NB4 (cell line): ENCODE data around the gene DLX2.

Experiments used
- CTCF ChIP-seq: IDR thresholded peaks from one replicate; pipeline ENCODE4 v1.5.1; 2012; ENCODE audit warnings: low read depth, low read length
- MAX ChIP-seq: IDR thresholded peaks from 2 replicates; pipeline ENCODE4 v1.6.1; 2011; ENCODE audit warnings: low read depth, low read length
- MYC ChIP-seq: IDR thresholded peaks from 2 replicates; pipeline ENCODE4 v1.6.1; 2011; ENCODE audit warnings: low read depth, low read length
- POLR2A ChIP-seq: IDR thresholded peaks from 2 replicates; pipeline ENCODE4 v1.6.1; 2011; ENCODE audit warnings: mild to moderate bottlenecking; ENCODE audit not compliant: insufficient read length; ENCODE audit errors: extremely low read depth

- no peak for TF ChIP-seq CTCF
- no peak for TF ChIP-seq MYC
- no peak for TF ChIP-seq MAX
- TF ChIP-seq POLR2A, result no peak
Measured at GRCh38 chr2:172089633-172090032, 13.1 kb downstream of the DLX2 start.
